Lung (tissue), 12 donors: ENCODE results near the gene HNRNPA2B1. TPM values are rescaled to one million over a fixed set of nuclear protein-coding genes. Genes with fewer than 3 reads are reported as not detected.

ENCODE experiments used
- ATAC-seq: fragments of 200-7000 bp; cut with Tn5 transposase; one replicate; pipeline ENCODE4 v1.9.1; 2020; ENCODE audit warnings: moderate number of reproducible peaks; ENCODE audit not compliant: insufficient read depth, low FRiP score
- DNase-seq, 3 donors: peaks; one replicate each; pipeline ENCODE4 v3.0.0-alpha.2; 2013 to 2017
- H3K27ac ChIP-seq, 2 donors: one replicate each; pipeline ENCODE4 v1.5.1; 2013; ENCODE audit warnings: mild to moderate bottlenecking in 2 of 2, moderate library complexity in 2 of 2, control low read depth in 1 of 2, inconsistent platforms in 1 of 2, low read depth in 1 of 2, low read length in 1 of 2
- H3K27me3 ChIP-seq, 3 donors: one replicate each; pipeline ENCODE4 v1.5.1; 2013; ENCODE audit warnings: low read length in 2 of 3; ENCODE audit not compliant: control insufficient read depth in 3 of 3, insufficient read depth in 3 of 3
- H3K36me3 ChIP-seq, 4 donors: one replicate each; pipeline ENCODE4 v1.5.1; 2013; ENCODE audit warnings: low read length in 4 of 4, mild to moderate bottlenecking in 1 of 4, moderate library complexity in 1 of 4; ENCODE audit not compliant: control insufficient read depth in 4 of 4, insufficient read depth in 4 of 4
- H3K4me1 ChIP-seq, 5 donors: one replicate each; pipeline ENCODE4 v1.5.1; 2013; ENCODE audit warnings: low read length in 5 of 5, mild to moderate bottlenecking in 2 of 5, moderate library complexity in 1 of 5; ENCODE audit not compliant: control insufficient read depth in 5 of 5, insufficient read depth in 5 of 5
- H3K4me3 ChIP-seq: one replicate; pipeline ENCODE4 v1.5.1; 2013; ENCODE audit warnings: mild to moderate bottlenecking, control low read depth, moderate library complexity
- H3K9ac ChIP-seq, 2 donors: one replicate each; pipeline ENCODE4 v1.5.1; 2013; ENCODE audit warnings: low read length in 2 of 2, control low read depth in 1 of 2; ENCODE audit not compliant: insufficient read depth in 1 of 2
- H3K9me3 ChIP-seq, 4 donors: one replicate each; pipeline ENCODE4 v1.5.1; 2013; ENCODE audit warnings: low read length in 3 of 4, mild to moderate bottlenecking in 1 of 4, moderate library complexity in 1 of 4; ENCODE audit not compliant: control insufficient read depth in 4 of 4, insufficient read depth in 3 of 4
- CTCF ChIP-seq: IDR thresholded peaks from 2 replicates; pipeline ENCODE4 v1.5.1; 2012; ENCODE audit warnings: mild to moderate bottlenecking; ENCODE audit errors: control extremely low read depth, extremely low read depth
- WGBS, 2 donors: extraction: QIAGEN DNeasy Blood & Tissue Kit; methylation state at CpG; one replicate each; pipeline ENCODE4 v1.1.7; 2013; 5-methylcytosine and 5-hydroxymethylcytosine counted together
- polyA plus RNA-seq, 2 donors: library from polyadenylated mRNA; stranded (reverse); fragments of 200-250 nt; gene quantifications; one replicate each; pipeline ENCODE4 v1.2.1, GENCODE V29; 2013
- total RNA-seq, 2 donors: library from RNA; depleted of rRNA in 1 of 2; stranded (reverse); fragments of >200 nt in 1 of 2; gene quantifications; one replicate each; pipeline ENCODE4 v1.2.1, GENCODE V29; 2014 to 2021
- donor health status: control.
- donor health status: control.
- donor health status: Bipolar disorder and iron deficiency.
- donor health status: healthy.
- donor health status: DM: yes; HTN: yes; CAD: no.

The HNRNPA2B1 gene
- total and polyA plus RNA-seq, 4 donors, result 363 to 572 (median 482) TPM

GRCh38 chr7:26187380-26188205 lies 13.0 kb downstream of the HNRNPA2B1 start:
- H3K9me3 ChIP-seq, result no peaks in the 10 kb centered on the region
- no peak for ATAC-seq
- 74 to 80% methylated on average over 11 of the region's 11 CpGs for WGBS, 2 donors
- H3K27ac ChIP-seq, result no peak overlapping the region
- no peaks in the 10 kb centered on the region for H3K27me3 ChIP-seq
- no peak overlapping the region for H3K9ac ChIP-seq
- no peak overlapping the region for H3K4me3 ChIP-seq
- peaks cover 0 to 10% (median 0%) of the 10 kb centered on the region in 5 donors for H3K4me1 ChIP-seq
- DNase-seq, result no peak
- TF ChIP-seq CTCF, result no peak
- H3K36me3 ChIP-seq, result peaks cover 12 to 48% (median 39%) of the 10 kb centered on the region in 4 donors

DNA sequence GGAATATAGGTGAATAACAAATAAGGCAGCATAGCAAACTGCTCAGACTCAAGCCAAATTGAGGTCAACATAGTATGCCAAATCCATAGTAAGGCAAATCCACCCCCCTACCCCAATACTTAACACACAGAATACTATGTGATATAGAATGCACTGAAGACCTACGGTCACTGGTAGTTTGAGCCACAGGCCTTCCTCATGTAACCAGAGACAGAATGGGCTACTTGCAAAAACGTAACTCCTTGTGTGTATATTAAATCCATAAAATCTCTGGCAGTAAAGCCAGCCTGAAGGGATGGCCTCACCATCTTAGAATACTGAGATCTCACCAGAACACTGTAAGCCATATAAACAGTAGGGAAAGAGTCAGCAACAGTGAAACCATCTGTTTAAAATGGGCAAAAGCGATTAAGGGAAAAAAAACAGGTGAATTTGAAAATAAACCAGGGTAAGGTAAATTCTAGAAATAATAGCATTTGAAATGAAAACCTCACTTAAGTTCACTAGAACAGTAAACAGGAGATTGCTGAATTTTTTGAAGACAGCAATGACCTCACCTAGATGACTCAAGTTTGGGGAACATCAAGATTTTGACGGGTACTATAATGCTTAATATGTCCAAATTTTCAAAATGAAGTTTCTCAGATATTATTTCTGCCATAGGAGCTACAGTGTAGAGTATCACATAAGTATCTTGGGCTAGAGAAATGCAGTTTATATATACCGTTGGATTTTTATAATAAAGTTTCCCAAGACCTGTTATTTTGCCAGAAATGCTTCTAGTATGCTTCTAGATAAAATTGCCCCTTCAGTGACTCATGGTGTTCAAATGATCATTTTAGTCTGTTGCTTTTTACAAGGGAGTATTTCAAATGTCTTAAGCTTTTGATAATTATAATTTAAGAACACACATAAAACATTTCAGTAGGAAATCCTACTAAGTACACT lies 13.9 kb downstream of the HNRNPA2B1 start:
- no peak overlapping the region for H3K27ac ChIP-seq
- DNase-seq (no peak), ATAC-seq (no peak)
- no peak overlapping the region for H3K4me3 ChIP-seq
- H3K9me3 ChIP-seq, result no peaks in the 10 kb centered on the region
- H3K9ac ChIP-seq, result no peak overlapping the region
- no peak for TF ChIP-seq CTCF
- H3K27me3 ChIP-seq, result no peaks in the 10 kb centered on the region
- WGBS, 2 donors, result 84 to 87% methylated on average over 5 of the region's 5 CpGs
- H3K4me1 ChIP-seq, result peaks cover 0 to 6% (median 0%) of the 10 kb centered on the region in 5 donors
- peaks cover 12 to 44% (median 30%) of the 10 kb centered on the region in 4 donors for H3K36me3 ChIP-seq

DNA sequence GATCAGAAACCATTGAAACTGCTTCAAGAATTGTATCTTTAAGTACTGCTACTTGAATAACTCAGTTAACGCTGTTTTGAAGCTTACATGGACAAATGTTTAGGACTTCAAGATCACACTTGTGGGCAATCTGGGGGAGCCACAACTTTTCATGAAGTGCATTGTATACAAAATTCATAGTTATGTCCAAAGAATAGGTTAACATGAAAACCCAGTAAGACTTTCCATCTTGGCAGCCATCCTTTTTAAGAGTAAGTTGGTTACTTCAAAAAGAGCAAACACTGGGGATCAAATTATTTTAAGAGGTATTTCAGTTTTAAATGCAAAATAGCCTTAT lies 14.7 kb downstream of the HNRNPA2B1 start:
- peaks cover 11 to 39% (median 23%) of the 10 kb centered on the region in 4 donors for H3K36me3 ChIP-seq

More for the DNA sequence above, 14.7 kb downstream of the HNRNPA2B1 start:
- H3K9me3 ChIP-seq, result no peaks in the 10 kb centered on the region
- H3K27me3 ChIP-seq, result no peaks in the 10 kb centered on the region
- ATAC-seq, result no peak
- no peak overlapping the region for H3K9ac ChIP-seq
- H3K4me1 ChIP-seq, result peaks cover 0 to 6% (median 0%) of the 10 kb centered on the region in 5 donors
- DNase-seq, result no peak
- 76 to 95% methylated on average over 1 of the region's 1 CpG for WGBS, 2 donors
- no peak overlapping the region for H3K4me3 ChIP-seq
- H3K27ac ChIP-seq, result no peak overlapping the region
- TF ChIP-seq CTCF, result no peak
